Right kidney (tissue), 9 donors: ENCODE measurements around the gene PKP1.
"Not testable (repeated sequence)": the region's sequence is repeated elsewhere in the genome, so short reads cannot be mapped to it uniquely, and the experiment has no call there.

ENCODE experiments used
- DNase-seq: peaks from one replicate; pipeline ENCODE4 v3.0.0-alpha.2; 2016
- long read RNA-seq, 8 donors: transcript quantifications; one replicate each; lab custom pipeline, GENCODE V29; 2026

The PKP1 gene
- long read RNA-seq, donor 1, result 0 reads
- long read RNA-seq, donor 2, result 0 reads
- long read RNA-seq, donor 3, result 0 reads
- long read RNA-seq, donor 4, result 0 reads
- long read RNA-seq, donor 5, result 0 reads
- long read RNA-seq, donor 6, result 0 reads
- long read RNA-seq, donor 7, result 0 reads
- long read RNA-seq, donor 8, result 0 reads

DNA sequence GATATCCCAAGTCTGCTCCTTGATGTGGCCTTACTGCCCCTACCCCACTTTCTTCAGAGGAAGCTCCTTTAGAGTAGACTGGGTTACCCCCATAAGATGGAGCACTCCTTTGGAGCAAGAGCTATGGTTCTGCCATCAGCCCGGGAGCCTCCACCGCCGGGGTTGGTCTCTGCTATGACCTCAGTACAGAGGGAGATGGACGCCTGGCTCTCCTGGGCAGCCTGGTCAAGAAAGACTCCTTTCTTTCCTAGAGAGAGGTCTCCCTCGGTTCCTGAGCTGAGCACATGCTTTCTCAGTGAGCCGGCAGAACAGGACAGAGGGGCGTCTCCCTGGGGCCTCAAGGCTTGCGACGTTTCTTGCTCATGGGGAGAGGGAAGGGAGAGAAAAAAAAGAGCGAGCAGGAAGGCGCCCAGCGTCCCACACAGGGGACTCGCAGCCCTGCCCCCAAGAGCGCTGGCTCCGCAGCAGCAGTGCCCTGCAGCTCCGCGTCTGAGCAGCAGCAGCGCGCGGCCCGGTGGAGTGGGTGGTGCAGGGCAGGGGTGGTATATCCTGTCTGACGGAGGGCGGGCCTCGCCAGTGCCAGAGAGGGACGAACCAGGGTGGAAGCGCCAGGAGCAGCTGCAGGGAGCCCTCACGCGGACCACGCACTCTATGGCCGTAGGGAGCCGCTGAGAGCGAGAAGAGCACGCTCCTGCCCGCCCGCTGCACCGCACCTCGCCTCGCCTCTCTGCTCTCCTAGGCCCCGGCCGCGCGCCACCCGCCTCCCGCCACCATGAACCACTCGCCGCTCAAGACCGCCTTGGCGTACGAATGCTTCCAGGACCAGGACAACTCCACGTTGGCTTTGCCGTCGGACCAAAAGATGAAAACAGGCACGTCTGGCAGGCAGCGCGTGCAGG is at the start of gene PKP1:
Gene PKP1, plus strand, starts transcription at position 576 of the 899 bp plus-strand sequence. Its CDS starts 197 bp downstream, at position 773.
- DNase-seq, result peak; percentile 77

GRCh38 chr1:201239646-201240045 is 43.7 kb upstream of the PKP1 start:
- not testable (repeated sequence) for DNase-seq

GRCh38 chr1:201240171-201240570 is 43.1 kb upstream of the PKP1 start:
- no peak for DNase-seq

- DNase-seq, result no peak
These were observed 41.6 kb upstream of the PKP1 start for GRCh38 chr1:201241736-201242135.

DNA sequence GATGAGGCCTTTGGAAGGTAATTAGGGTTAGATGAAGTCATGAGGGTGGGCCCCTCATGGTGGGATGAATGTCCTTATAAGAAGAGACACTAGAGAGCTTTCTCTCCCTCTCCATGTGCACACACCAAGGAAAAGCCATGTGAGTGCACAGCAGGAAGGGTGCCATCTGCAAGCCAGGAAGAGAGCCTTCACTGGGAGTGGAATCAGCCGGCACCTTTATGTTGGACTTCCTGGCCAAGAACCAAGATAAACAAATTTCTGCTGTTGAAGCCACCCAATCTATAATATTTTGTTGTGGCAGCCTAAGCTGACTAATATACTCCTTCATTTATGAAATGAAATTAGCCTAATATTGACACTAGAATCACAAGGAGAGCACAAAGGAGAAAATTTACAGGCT is 38.2 kb upstream of the PKP1 start:
- DNase-seq, result no peak

- DNase-seq, result no peak
These were observed 34.4 kb upstream of the PKP1 start for GRCh38 chr1:201248721-201249559.

GRCh38 chr1:201250326-201251011 is 32.8 kb upstream of the PKP1 start:
- DNase-seq, result no peak

DNA sequence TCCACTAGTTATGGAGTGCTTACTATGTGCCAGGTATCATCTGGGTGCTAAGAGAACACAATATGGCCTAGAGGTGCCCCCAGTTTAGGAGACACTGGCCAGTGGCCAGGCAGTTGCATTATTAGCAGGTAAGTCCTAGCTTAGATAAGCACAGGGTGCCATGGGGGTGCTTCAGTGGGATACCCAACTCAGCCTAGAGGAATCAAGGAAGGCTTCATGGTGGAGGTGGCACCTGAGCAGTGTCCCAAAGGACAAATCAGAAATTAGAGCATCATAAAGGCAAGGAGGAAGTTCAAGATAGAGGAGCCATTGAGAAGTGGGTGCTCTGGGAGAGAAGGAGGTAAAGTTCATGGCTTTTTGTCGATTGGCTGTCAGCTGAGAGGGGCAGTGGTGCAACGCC is 31.9 kb upstream of the PKP1 start:
- DNase-seq, result no peak

DNA sequence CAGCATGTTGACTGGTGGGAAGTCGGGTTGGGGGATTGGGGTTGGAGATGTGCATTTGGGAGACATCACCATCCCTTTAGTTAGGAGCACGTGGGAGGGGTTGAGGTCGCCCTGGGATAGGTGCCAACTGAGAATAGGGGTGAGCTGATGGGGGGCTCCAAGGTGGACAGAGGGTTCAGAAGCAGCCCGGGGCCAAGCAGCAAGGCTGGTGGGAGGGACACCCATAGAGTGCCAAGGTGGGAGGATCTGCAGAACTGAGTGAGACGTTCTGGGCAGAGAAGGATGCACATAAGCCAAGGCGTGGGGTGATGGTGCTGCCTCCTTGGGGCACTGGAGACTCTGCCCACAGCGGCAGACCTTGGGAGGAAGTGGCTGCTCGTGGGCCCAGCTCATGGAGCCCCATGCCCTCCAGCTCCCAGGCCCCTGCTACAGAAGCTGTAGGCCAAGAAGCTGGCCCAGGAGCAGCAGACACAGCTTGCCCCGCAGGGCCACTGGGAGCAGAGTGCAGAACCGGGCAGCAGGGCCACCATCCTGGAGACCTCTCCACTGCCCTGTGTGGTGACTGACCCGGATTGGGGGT is 31.4 kb upstream of the PKP1 start:
- no peak for DNase-seq

- no peak for DNase-seq
These were observed 30.3 kb upstream of the PKP1 start for GRCh38 chr1:201252944-201253371.

DNA sequence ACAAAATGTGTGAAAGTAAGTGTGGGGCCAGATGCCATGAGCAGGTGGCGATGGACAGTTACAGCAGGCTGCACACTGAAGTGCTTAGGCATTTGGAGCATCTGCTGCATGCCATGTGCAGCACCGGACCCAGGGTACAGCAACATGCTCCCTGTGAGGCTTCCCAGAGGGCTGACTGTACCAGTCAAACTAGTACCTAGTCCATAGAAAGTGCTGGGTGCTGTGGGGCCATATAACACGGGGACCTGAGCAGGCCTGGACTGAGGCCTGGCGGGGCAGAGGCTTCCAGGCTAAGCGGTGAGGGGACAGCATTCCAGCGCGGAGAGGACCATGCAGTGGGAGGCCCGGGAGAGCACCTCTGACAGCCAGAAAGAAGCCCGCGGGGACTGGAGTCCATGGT is 29.9 kb upstream of the PKP1 start:
- no peak for DNase-seq

DNA sequence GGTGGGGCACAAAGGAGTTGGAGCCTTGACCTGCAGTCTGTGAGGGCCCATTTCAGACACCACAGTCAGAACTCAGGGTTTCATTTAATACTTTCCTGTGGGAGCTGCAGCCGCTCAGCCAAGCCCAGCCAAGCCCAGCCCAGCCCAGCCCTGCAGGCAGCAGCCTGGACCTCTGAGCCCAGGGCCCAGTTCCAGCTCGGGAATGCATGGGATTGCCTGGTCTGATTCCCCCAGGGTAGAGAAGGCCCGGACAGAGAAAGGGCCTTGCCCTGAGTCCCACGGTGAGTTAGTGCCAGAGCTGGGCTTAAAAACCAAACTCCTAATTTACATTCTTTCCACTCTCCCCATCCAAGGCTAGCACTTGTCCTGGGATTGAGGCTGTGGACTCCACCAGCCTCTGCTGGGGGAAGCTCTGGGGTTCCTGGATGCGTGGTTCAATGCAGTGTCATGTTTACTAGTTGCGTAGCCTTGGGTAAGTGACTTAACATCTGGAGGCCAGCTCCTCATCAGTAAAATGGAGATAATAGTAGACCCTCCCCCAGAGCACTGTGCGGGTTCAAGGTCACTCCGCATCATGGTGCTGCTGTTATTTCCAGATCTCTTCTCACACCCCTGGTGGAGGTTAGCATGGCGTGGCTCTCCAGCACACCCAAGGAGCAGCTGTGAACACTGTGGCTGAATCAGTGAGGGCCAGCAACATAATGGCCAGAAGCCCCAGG is 29.2 kb upstream of the PKP1 start:
- no peak for DNase-seq

GRCh38 chr1:201254625-201255478 is 28.5 kb upstream of the PKP1 start:
- peak; percentile 77 for DNase-seq

- no peak for DNase-seq
These were observed 27.6 kb upstream of the PKP1 start for GRCh38 chr1:201255479-201256362.

DNA sequence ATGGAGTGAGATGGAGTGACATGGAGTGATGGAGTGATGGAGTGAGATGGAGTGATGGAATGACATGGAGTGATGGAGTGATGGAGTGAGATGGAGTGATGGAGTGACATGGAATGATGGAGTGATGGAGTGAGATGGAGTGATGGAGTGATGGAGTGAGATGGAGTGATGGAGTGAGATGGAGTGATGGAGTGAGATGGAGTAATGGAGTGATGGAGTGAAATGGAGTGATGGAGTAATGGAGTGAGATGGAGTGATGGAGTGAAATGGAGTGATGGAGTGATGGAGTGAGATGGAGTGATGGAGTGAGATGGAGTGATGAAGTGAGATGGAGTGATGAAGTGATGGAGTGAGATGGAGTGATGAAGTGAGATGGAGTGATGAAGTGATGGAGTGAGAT is 25.2 kb upstream of the PKP1 start:
- not testable (repeated sequence) for DNase-seq

DNA sequence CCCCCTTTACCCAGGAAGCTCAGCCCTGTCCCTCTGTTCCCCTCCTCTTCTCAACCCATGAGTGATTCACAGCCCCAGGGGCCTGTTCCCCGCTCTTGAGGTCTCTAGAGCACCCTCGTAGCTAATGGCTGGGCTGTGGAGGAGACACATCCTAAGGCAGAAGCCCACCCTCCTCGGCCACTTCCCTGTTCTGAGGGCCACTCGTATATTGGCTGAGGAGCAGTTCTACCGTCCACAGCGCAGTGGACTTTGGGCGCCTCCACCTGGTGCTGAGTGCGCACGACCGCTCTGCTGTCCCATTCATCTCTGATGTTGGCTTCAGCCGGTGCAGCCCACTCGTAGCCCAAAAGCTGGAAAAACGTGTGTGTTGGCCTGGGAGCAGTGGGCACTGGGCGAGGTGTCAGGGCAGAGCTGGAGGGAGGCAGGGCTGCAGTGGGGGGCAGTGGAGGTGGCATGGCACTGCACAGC is 24.5 kb upstream of the PKP1 start:
- no peak for DNase-seq

- DNase-seq, result peak; percentile 42
These were observed 23.6 kb upstream of the PKP1 start for GRCh38 chr1:201259476-201260235.

DNA sequence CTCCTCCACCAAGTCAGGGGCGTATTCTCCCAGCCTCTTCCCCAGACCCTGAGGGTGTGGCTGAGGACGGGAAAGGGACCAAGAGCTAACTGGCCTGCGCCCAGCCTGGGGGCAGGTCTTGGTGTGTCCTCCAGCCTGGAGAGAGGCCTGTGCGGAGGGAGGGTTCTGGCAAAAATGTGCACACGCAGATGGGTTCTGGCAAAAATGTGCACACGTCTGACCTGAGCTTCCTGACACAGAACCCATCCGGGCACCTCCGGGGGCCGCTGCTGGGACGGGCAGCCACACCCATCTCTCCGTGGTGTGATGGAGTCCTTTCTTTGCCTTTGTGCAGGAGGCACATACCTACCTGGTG is 23.1 kb upstream of the PKP1 start:
- DNase-seq, result no peak
